Right hindlimb (tissue), 1 donor: ENCODE data around the gene SPARC.
"Not testable (repeated sequence)": the region's sequence is repeated elsewhere in the genome, so short reads cannot be mapped to it uniquely, and the experiment has no call there.

ENCODE experiments used
- DNase-seq: peaks from one replicate; pipeline ENCODE4 v3.0.0-alpha.2; 2018

Gene SPARC, protein sequence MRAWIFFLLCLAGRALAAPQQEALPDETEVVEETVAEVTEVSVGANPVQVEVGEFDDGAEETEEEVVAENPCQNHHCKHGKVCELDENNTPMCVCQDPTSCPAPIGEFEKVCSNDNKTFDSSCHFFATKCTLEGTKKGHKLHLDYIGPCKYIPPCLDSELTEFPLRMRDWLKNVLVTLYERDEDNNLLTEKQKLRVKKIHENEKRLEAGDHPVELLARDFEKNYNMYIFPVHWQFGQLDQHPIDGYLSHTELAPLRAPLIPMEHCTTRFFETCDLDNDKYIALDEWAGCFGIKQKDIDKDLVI

DNA sequence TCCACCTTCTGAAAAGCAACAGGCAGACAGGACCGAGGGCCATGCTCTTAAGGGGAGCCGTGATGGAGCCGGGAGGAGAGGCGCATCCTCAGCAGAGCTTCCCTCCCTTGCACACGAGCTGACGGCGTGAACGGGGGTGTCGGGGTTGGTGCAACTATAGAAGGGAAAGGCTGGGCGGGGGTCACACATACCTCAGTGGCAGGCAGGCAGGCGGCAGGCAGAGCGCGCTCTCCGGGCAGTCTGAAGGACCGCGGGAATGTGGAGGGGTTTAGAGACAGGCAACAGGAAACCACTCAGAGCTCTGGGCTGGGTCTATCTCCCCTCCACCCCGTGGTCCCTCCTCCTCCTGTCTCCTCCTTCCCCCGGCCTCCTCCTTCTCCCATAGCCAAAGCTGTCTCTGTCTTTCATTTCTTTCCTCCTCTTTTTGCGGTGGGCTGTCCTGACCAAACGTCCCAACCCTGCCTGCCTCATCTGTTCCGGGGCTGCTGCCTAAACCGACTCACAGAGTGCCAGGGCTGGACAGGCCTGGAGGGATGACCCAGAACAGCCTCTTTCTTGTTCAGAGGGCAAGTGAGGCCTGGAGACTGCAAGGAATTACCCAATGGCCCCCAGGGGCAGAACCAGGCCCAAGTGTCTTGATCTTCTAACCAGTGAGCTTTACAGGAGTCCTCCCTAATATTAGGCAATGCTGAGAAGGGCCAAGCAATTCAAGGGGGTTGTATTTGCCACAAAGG lies at the start of gene SPARC:
SPARC (minus strand) TSS at position 242 of the 734 bp plus-strand sequence. CDS start 10,727 bp downstream, outside the sequence.
- peak; percentile 97 for DNase-seq

- no peak for DNase-seq
Observed at GRCh38 chr5:151735646-151736045, 48.9 kb upstream of the SPARC start.

DNA sequence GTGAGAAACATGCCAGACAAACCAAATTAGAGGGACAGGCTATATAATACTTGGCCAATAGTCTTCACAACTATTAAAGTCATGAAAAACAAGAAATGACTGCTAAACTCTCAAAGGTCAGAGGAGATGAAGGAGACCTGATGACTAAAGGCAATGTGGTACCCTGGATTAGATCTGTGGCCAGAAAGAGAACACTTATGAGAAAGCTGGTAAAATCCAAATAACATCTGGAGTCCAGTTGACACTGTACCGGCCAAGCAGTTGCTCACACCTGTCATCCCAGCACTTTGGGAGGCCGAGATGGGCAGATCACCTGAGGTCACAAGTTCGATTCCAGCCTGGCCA lies 47.3 kb upstream of the SPARC start:
- DNase-seq: no peak

- no peak for DNase-seq
Observed at GRCh38 chr5:151733358-151734063, 46.8 kb upstream of the SPARC start.

DNA sequence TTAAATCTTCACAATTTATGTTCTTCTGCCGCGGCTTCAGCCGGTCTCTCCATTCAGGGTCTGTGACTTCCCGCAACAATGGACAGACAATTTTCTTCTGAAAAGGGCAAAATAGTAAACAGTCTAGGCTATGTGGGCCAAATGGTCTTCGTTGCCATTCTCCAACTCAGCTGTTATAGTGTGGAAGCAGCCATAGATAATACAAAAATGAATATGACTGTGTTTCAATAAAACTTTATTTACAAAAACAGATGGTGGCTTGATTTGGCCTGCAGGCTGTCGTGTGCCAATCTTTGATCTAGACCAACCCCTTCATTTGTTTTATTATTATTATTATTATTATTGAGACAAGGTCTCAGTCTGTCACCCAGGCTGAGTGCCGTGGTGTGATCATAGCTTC lies 43.7 kb upstream of the SPARC start:
- no peak for DNase-seq

- not testable (repeated sequence) for DNase-seq
Observed at GRCh38 chr5:151729597-151729996, 42.9 kb upstream of the SPARC start.

DNA sequence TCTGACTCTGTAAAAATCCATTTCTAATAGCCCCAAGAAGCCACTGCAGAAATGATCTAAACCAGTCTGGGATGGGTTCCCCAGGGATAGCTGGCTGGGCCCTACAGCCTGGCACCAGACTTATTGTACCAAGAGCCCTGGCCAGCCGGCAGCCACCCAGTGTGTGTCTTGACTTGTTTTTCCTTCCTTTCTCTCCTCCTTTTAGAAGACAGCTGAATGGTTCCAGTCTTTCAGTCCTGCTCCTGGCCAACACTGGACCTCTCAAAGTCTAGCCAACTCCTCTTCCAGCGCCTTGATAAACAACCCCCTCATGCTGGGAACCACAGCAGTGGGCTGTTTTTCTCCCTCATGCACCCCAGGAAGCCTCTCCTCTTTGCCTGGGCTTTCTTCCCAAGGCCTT lies 37.6 kb upstream of the SPARC start:
- no peak for DNase-seq

- no peak for DNase-seq
Observed at GRCh38 chr5:151722546-151722945, 35.8 kb upstream of the SPARC start.

GRCh38 chr5:151721812-151722391 lies 35.2 kb upstream of the SPARC start:
- DNase-seq: no peak

GRCh38 chr5:151721087-151721646 lies 34.5 kb upstream of the SPARC start:
- no peak for DNase-seq

DNA sequence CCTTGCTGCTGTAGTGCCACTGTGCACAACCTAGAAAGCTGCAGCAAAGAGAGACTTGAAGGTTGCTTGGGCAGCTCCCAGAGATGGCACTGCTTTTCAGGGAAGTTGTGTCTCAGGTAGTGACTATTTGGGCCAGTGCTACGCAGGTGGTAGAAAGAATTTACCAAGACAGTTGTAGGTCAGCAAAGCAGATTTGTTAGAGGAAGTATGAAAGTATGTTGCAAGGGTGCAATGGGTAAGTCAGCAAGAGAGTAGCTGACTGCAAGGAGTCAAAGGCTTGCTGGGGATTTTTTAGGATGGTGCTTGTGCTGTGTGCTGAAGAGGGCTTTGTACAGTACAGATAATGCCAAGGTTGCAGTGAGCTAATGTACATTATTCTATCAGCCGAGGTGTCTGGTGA lies 33.5 kb upstream of the SPARC start:
- DNase-seq: no peak

GRCh38 chr5:151719228-151720000 lies 32.7 kb upstream of the SPARC start:
- DNase-seq: no peak

GRCh38 chr5:151718646-151719045 lies 31.9 kb upstream of the SPARC start:
- peak; percentile 65 for DNase-seq

DNA sequence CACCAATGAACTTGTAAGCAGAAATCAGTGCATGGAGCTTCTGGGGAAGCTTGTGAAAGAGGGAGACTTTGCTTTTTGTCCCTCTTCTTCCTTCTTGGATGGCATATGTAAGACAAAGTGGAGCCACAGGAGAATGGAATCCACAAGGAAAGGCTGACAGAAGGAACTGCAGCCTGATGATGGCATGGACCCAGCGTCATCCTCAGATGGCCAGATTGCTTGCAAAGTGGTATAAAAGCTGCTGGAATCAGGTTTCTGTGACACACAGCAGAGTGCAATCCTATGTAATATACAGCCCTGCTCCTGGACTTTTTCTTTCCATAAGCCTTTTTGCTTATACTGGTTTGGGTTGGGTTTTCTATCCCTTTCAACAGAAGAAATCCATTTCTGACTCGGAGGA lies 31.4 kb upstream of the SPARC start:
- peak; percentile 47 for DNase-seq

- DNase-seq: no peak
Observed at GRCh38 chr5:151717416-151717815, 30.7 kb upstream of the SPARC start.

- DNase-seq: no peak
Observed at GRCh38 chr5:151709109-151709735, 22.5 kb upstream of the SPARC start.

- DNase-seq: no peak
Observed at GRCh38 chr5:151708126-151708525, 21.4 kb upstream of the SPARC start.

- DNase-seq: peak; percentile 82
Observed at GRCh38 chr5:151707567-151707966, 20.9 kb upstream of the SPARC start.

GRCh38 chr5:151706906-151707305 lies 20.2 kb upstream of the SPARC start:
- DNase-seq: no peak

DNA sequence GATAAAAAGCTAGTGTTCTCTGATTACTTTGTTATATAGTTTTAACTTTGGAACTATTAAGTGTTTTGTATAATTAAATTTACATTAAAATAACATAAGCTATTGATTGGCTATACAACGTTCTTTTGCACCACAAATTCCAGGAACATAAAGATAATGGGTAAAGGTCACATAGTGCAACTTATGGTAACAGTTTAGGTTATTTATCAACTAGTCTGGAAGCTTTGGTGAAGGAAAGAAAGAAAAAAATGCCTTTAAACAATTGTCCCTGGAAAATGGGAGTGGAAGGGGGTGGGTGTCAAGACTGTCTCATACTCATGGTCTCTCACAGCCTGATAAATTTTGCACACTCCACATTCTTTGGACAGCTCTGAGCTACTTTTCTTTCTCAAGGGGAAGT lies 17.1 kb upstream of the SPARC start:
- DNase-seq: no peak

- no peak for DNase-seq
Observed at GRCh38 chr5:151703227-151703626, 16.5 kb upstream of the SPARC start.

DNA sequence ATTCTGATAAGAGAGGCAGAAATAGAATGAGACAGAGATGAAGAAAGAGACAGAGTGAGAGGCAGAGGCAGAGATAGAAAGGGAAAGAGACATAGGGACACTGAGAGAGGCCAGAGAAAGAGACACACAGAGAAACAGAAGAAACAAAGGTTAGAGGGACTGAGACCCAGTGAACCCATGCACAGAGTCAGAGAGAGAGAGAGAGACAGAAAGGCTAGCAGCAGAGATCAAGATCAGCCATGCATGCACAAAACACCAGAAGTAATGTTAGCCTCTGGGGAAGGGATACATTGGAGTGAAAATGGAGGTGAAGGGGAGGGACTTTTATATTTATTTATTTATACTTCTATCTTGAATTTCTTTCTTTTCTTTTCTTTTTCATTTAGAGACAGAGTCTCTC lies 14.1 kb upstream of the SPARC start:
- DNase-seq: no peak
